Forelimb muscle (tissue), 1 donor: ENCODE data around the gene PRIM2. TPM values are rescaled to one million over a fixed set of nuclear protein-coding genes. Genes with fewer than 3 reads are reported as not detected.
A peak's percentile ranks its signal among the peaks of the same experiment; 100 is the strongest.
"Not testable (repeated sequence)": the region's sequence is repeated elsewhere in the genome, so short reads cannot be mapped to it uniquely, and the experiment has no call there.

Experiments used
- DNase-seq: peaks from one replicate; pipeline ENCODE4 v3.0.0-alpha.2; 2013; ENCODE audit warnings: low read depth
- polyA plus RNA-seq: library from polyadenylated mRNA; unstranded; fragments of 120-200 nt; gene quantifications from one replicate; pipeline ENCODE4 v1.2.1, GENCODE V29; 2013; ENCODE audit not compliant: insufficient read length

Gene PRIM2
- polyA plus RNA-seq, 1 donor = 6.3 TPM

- not testable (repeated sequence) for DNase-seq
Measured at GRCh38 chr6:57445790-57446468, 128.5 kb downstream of the PRIM2 start.

DNA sequence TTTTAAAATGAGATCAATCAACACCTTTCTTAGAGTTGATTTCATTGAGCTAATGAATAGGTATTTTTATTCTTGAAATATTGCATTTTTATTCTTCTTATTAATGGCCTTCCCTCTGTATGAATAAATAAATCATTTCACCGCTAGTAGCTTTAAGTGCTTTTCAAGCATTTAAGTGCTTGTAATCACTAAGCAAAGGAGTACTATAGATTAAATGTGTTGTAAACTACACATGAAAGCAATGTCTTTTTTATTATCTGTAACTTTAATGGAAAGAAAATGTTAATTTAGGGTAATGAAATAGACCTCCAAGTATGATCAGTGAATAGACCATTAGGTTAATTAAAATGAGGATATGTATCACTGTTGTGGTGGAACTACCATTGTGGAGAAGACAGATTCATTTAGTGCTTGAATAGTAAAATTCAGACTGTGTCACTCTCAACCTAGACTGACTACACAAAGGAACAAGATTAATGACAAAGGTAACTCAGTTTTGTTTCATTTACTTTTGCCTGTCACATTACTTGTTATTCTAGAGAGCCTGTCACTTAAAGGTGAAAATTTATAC is 132.2 kb downstream of the PRIM2 start:
- DNase-seq = not testable (repeated sequence)

GRCh38 chr6:57459781-57460180 is 142.4 kb downstream of the PRIM2 start:
- not testable (repeated sequence) for DNase-seq

- not testable (repeated sequence) for DNase-seq
Measured at GRCh38 chr6:57461022-57461421, 143.6 kb downstream of the PRIM2 start.

GRCh38 chr6:57463809-57464208 is 146.4 kb downstream of the PRIM2 start:
- not testable (repeated sequence) for DNase-seq

DNA sequence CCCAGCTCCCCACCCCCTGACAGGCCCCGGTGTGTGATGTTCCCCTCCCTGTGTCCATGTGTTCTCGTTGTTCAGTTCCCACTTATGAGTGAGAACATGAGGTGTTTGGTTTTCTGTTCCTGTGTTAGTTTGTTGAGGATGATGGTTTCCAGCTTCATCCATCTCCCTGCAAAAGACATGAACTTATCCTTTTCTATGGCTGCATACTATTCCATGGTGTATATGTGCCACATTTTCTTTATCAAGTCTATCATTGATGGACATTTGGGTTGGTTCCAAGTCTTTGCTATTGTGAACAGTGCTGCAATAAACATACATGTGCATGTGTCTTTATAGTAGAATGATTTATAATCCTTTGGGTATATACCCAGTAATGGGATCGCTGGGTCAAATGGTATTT is 148.5 kb downstream of the PRIM2 start:
- DNase-seq = not testable (repeated sequence)

GRCh38 chr6:57469072-57469471 is 151.6 kb downstream of the PRIM2 start:
- DNase-seq = no peak

DNA sequence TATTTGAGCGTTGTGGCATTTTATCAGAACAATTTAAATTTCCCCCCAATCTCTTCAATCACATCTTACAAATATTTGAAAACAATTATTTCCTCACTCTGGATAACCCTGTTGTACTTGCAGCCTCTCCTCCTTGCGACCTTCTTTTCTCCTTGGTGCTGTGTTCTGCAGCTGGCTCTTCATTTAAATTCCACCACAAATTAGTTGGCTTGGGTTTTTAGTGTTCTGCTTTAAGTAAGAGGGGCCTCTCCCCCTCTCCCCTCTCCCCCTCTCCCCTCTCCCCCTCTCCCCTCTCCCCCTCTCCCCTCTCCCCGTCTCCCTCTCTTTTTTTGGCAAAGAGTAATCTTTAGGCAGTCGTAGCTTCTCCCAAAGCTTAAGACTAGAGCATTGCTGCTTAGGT is 152.7 kb downstream of the PRIM2 start:
- DNase-seq = not testable (repeated sequence)

- not testable (repeated sequence) for DNase-seq
Measured at GRCh38 chr6:57471314-57471864, 154.0 kb downstream of the PRIM2 start.

DNA sequence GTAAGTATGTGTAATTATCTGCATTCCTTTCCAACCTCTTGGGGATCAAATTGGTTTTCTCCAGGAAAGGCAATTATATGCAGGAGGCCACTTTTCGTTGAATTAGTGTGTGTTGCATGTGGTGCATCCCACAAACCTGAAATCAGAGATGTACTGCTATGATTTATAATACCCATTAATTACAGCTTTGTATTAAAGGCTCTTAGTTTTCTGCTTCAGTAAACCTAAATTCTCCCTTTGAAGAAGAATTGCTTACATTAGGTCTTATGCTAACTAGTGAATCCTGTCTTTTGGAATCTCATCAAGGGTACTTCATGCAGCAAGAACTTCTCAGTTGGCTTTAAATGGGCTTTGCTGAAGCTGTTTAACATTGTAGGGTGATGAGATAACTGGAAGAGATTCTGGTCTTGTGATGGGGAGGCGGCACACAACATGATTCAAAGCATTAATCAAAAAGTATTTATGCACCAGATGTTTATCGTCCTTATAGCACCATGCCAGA is 155.5 kb downstream of the PRIM2 start:
- DNase-seq = peak; percentile 26

- not testable (repeated sequence) for DNase-seq
Measured at GRCh38 chr6:57474862-57475475, 157.5 kb downstream of the PRIM2 start.

DNA sequence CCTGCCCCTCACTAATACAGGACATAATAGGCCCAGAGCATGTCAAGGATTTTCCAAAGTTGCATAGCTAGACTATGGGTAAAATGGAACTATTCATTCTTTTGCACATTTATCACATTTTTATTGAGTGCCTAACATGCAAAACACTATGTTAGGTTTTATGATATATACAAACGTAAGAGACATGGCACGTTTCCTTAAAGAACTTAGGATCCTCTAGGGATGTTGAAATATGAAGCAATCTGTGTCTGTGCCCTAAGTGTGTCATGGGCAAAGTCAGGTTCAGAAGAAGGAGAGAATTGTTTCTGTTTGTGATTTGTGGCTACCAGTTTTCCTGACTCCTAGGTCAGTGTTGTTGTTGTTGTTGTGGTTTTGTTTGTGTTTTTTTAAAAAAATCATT is 158.2 kb downstream of the PRIM2 start:
- DNase-seq = not testable (repeated sequence)

GRCh38 chr6:57480194-57480593 is 162.8 kb downstream of the PRIM2 start:
- DNase-seq = not testable (repeated sequence)

DNA sequence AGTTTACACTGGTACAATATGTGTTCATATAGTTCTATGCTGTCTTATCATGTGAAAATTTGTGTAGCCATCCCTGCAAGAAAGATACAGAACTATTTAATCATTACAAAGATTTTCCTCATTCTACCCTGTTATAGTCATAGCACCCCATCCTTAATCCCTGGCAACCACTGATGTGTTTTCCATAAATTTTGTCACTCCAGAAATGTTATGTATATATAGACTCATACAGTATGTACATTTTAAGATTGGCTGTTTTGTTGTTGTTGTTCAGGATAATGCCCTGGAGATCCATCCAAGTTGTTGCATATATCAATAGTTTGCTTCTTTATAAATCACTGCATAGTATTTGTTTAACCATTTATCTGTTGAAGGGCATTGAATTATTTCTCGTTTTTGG is 163.7 kb downstream of the PRIM2 start:
- DNase-seq = not testable (repeated sequence)

DNA sequence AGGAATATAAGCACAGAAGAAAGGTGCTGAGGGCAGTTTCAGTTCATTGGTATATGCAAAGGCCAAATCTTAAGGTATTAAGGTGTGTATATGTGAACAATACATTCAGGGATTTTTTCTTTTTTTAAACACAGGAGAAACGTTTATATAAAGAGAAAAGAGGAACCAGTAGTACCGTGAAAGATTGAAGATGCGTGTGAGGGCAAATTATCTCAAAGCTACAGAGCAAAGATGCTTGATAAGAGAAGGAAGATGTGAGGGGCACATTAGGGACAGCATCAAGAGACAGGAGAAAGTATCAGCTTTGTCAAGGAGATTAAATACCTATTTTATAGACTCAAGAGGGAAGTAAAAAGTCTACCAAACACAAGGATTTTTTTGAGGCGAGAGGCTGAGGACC is 165.0 kb downstream of the PRIM2 start:
- not testable (repeated sequence) for DNase-seq

GRCh38 chr6:57486494-57487081 is 169.2 kb downstream of the PRIM2 start:
- DNase-seq = not testable (repeated sequence)

GRCh38 chr6:57488551-57488950 is 171.1 kb downstream of the PRIM2 start:
- not testable (repeated sequence) for DNase-seq

- DNase-seq = not testable (repeated sequence)
Measured at GRCh38 chr6:57489887-57490286, 172.5 kb downstream of the PRIM2 start.

DNA sequence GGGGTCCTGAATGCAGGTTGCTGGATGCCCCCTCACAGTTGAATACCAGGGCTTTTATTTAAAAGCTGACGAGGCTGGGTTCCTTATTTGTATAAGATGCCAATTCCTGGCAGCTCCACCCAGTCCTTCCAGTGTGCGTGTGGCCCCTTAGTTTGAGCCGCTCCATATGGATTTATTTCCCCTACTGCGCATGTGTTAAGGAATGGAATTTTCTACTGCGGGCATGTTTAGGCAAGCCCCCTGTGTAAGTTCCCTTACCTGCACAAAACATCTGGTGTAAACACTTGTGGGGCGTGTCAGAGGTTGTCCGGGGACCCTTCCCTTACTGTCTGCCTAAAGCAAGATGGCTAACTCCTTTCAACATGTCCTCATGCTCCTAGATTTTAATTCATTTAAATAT is 174.4 kb downstream of the PRIM2 start:
- DNase-seq = not testable (repeated sequence)

GRCh38 chr6:57496251-57496650 is 178.8 kb downstream of the PRIM2 start:
- DNase-seq = not testable (repeated sequence)

- DNase-seq = not testable (repeated sequence)
Measured at GRCh38 chr6:57500368-57501021, 183.1 kb downstream of the PRIM2 start.
